CD4-positive, alpha-beta T cell treated with Interleukin-6 at 100 ng/mL for 8 hours (primary cell): ENCODE results near the gene ZNF12.

Experiments
- DNase-seq: peaks from one replicate; pipeline ENCODE4 v3.0.0-alpha.2; 2020; ENCODE audit warnings: mixed read lengths, low spot score

Gene ZNF12

DNA sequence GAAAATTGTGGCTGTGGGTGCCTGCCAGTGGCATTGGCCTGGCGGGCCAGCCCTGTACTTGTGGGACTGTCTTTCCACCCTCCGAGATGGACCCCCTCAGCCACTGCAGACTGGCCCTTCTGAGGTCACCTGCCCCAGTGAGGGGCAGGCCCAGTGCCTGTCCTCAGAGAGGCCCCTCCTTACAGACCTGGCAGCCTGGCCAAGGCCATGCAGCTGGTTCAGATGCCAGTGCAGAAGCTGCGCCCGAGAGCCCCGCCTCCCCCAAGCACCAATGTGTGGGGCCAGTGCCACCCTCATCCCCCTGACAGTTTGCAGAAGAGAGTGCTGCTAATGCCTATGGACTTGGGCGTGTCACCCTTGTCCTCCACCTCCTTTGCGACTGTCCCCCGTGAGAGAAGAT is 59.7 kb downstream of the ZNF12 start:
- no peak for DNase-seq

- DNase-seq: no peak
Observed at GRCh38 chr7:6646465-6646864, 60.3 kb downstream of the ZNF12 start.

DNA sequence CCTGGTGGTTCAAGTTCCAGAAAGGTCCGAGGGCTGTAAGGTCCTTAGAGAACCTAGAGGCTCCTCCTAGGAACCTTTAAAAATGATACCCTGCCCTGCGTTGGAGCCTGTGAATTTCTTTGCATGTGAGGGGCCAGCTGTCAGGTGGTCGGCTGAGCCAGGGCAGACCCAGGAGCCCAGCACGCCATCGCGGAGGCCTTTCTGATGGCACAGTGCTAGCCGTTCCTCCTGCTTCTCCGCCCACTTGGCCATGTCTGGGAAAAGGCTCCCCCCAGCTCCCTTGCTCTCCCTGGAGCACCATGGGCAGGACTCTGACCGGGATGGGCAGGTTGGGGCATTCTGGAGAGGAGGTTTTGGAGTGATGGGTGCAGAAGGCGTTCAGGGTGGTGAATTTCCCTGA is 62.0 kb downstream of the ZNF12 start:
- DNase-seq: no peak

GRCh38 chr7:6643915-6644625 is 62.7 kb downstream of the ZNF12 start:
- no peak for DNase-seq

DNA sequence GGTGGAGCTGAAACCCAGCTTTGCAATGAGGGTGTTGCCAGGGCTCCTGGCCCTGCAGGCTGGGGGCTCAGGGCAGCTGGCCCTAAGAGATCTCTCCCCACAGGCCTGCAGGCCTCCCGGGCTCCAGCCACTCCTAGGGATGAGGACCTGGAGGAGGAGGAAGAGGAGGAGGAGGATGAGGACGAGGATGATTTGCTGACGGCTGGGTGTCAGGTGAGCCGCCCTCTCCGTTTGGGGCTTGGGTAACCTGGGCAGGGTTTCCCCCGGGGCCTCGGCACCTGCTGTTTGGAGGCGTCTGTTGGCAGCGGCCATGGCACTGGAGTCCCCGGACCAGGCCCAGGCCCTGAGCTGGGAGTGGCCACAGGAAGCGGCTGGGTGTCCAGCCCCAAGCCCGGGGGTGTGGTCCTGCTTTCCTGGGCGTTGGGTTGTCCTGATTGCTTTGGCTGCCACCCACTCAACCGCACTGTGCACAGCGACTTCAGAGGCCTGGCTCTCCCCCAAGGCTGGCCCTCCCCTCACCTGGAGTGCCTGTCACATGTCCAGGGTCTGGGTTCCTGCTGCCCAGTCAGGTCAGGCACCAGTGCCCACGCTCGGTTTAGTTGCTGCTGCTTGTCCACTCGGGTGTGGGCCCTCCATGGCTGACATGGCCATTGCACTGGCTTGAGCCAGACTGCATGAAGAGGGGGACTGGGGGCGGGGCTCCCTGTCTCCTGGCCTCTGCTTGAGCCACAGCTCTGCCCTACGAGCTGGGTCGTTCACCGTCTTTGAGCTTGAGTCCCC is 63.7 kb downstream of the ZNF12 start:
- DNase-seq: no peak

DNA sequence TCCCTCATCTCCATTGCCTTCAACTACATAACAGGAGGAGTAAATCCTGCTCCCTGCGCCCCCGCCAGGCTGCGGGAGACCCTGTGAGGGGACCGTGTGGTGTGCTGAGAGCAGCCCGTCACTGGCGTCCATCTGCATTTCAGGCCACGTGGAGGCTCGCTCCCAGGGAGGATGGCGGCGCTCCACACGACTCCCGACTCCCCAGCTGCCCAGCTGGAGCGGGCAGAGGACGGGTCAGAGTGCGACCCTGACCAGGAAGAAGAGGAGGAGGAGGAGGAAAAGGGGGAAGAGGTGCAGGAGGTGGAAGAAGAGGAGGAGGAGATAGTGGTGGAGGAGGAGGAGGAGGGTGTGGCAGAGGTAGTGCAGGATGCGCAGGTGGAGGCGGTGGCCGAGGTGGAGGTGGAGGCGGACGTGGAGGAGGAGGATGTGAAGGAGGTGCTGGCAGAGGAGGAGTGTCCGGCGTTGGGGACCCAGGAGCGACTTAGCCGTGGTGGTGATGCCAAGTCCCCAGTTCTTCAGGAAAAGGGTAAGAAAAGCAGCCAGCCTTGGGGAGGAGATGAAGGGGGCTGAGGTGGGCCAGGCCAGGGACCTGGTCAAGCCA is 64.4 kb downstream of the ZNF12 start:
- DNase-seq: no peak

GRCh38 chr7:6641305-6642035 is 65.3 kb downstream of the ZNF12 start:
- DNase-seq: no peak

- no peak for DNase-seq
Observed at GRCh38 chr7:6640246-6640721, 66.5 kb downstream of the ZNF12 start.

DNA sequence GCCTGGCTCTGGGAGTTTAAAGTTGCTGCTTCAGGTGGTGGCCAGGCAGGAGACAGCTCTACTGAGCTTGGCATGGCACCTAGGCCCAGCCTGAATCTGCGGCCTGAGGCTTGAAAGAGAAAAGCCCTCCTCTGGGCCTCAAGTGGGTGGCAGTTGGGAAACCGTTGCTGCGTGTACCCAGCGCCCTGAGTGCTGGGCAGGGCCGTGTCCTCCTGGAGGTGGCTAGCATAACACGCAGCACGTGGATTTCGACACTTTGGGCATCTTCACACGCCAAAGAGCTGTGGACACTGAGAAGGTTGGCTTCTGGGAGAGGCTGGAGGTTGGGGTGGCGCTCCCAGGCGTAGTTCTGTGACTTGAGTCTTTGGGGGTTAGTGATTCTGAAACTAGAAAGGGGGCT is 67.1 kb downstream of the ZNF12 start:
- DNase-seq: no peak

DNA sequence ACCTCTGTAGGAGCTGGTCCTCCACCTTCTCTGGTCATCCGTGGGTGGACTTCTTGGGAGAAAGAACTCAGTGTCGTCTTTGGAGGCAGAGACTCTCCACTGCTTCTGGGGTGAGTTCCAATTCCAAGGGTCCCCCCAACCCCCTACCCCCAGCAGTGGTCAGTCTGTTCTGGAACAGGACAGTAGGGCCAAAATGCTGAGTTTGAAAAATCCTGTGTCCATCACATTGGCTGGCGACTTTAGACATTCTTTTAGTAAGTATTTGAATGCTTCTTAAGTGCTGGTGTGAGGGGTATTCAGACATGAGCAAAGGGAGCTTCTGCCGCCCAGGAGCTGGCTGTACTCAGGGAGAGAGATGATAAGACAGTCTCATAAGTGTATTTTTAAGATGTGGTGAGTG is 67.7 kb downstream of the ZNF12 start:
- no peak for DNase-seq
